Naive B cell (primary cell): Measurements from ENCODE around the gene ST3GAL5. TPM values are rescaled to one million over a fixed set of nuclear protein-coding genes. Genes with fewer than 3 reads are reported as not detected.
A peak's percentile ranks its signal among the peaks of the same experiment; 100 is the strongest.
"Not testable (repeated sequence)": the region's sequence is repeated elsewhere in the genome, so short reads cannot be mapped to it uniquely, and the experiment has no call there.

ENCODE experiments used
- ATAC-seq, 2 donors: fragments of 150-1000 bp; cut with Tn5 transposase; 2 replicates each; pipeline ENCODE4 v1.10.0; 2021; ENCODE audit warnings: low read depth in 2 of 2, mild to moderate bottlenecking in 2 of 2, moderate library complexity in 2 of 2
- DNase-seq: peaks from one replicate; pipeline ENCODE4 v3.0.0; 2022
- H3K27ac Mint-ChIP-seq, 6 donors: one replicate each; pipeline ENCODE4 v1.8.0; 2020 to 2022; ENCODE audit warnings: mild to moderate bottlenecking in 6 of 6, mixed read lengths in 6 of 6, moderate library complexity in 5 of 6, inconsistent platforms in 2 of 6
- H3K27me3 Mint-ChIP-seq, 3 donors: one replicate each; pipeline ENCODE4 v1.8.0; 2021 to 2022; ENCODE audit warnings: mixed read lengths in 3 of 3, mild to moderate bottlenecking in 1 of 3
- H3K36me3 Mint-ChIP-seq, 2 donors: one replicate each; pipeline ENCODE4 v1.8.0; 2020 to 2022; ENCODE audit warnings: mixed read lengths in 2 of 2, inconsistent platforms in 1 of 2, mild to moderate bottlenecking in 1 of 2
- H3K4me1 Mint-ChIP-seq, 3 donors: one replicate each; pipeline ENCODE4 v1.8.0; 2020 to 2022; ENCODE audit warnings: mixed read lengths in 3 of 3, inconsistent platforms in 1 of 3, mild to moderate bottlenecking in 1 of 3, moderate library complexity in 1 of 3
- H3K4me3 Mint-ChIP-seq, 8 donors: one replicate each; pipeline ENCODE4 v1.8.0; 2020 to 2022; ENCODE audit warnings: mild to moderate bottlenecking in 8 of 8, mixed read lengths in 8 of 8, moderate library complexity in 8 of 8, inconsistent platforms in 2 of 8
- H3K9me3 Mint-ChIP-seq, 7 donors: one replicate each; pipeline ENCODE4 v1.8.0; 2020 to 2022; ENCODE audit warnings: mixed read lengths in 7 of 7, mild to moderate bottlenecking in 5 of 7, inconsistent platforms in 2 of 7, moderate library complexity in 1 of 7
- polyA plus RNA-seq, 6 donors: library from polyadenylated mRNA; unstranded; fragments of 300-500 nt; fragmentation: Illumina TruSeq; gene quantifications; one replicate each; pipeline ENCODE4 v1.2.3, GENCODE V29; 2021; ENCODE audit warnings: low read depth in 6 of 6

ST3GAL5 gene
- polyA plus RNA-seq, 6 donors from 2014 or later, result 16.7 to 29.0 (median 20.9) TPM

DNA sequence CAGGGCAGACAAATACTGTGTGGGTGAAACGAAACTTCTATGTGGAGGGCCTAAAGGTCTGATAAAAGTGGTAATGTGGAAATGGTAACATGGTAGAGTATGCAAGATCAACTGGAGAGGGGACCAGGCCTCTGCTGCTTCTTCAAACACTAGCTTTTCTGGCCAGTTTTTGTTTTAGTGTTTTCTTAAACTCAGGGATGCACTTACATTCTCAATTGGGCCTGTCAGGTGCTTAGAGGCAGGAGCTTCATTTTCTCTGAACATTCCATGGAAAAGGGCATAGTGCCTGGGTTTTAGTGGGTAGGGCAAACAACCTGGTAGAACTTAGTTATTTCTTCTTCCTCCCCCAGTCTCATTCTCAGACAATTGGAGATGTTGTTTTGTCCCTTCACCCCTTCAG lies 10.5 kb upstream of the ST3GAL5 start:
- ATAC-seq (no peak), DNase-seq (no peak)
- H3K36me3 Mint-ChIP-seq, result peaks cover 11 to 24% of the 10 kb centered on the region in 2 donors
- H3K4me1 Mint-ChIP-seq, result peaks cover 0 to 11% (median 8%) of the 10 kb centered on the region in 3 donors
- peak overlapping the region in 1 of 6 donors; percentile 6 for H3K27ac Mint-ChIP-seq
- H3K27me3 Mint-ChIP-seq, result no peaks in the 10 kb centered on the region
- no peak overlapping the region for H3K4me3 Mint-ChIP-seq
- peaks cover 4 to 29% (median 6%) of the 10 kb centered on the region in 7 donors for H3K9me3 Mint-ChIP-seq

DNA sequence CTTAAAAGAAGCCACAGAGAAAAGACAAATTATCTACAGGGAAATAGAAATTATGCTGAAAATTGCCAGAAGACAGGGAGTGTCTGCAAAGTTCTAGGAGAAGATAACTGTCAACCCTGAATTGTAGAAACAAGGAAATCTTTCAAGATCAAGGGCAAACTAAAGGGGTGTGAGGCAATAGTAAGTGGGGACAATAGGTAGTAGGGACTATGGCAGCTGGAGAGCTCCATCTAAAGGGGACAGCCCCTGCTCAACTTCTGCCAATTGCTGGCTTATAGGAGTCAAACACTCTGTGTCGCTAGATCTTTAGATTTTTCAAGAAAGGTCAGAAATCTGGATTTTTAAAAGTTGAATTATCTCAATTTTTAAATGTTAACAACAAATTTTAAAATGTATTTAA lies 10.1 kb upstream of the ST3GAL5 start:
- H3K4me3 Mint-ChIP-seq, result no peak overlapping the region
- H3K4me1 Mint-ChIP-seq, result peaks cover 0 to 15% (median 10%) of the 10 kb centered on the region in 3 donors
- peak overlapping the region in 1 of 6 donors; percentile 6 for H3K27ac Mint-ChIP-seq
- no peaks in the 10 kb centered on the region for H3K27me3 Mint-ChIP-seq
- DNase-seq, result no peak
- ATAC-seq, result no peak
- H3K36me3 Mint-ChIP-seq, result peaks cover 14 to 28% of the 10 kb centered on the region in 2 donors
- peaks cover 4 to 32% (median 6%) of the 10 kb centered on the region in 7 donors for H3K9me3 Mint-ChIP-seq

DNA sequence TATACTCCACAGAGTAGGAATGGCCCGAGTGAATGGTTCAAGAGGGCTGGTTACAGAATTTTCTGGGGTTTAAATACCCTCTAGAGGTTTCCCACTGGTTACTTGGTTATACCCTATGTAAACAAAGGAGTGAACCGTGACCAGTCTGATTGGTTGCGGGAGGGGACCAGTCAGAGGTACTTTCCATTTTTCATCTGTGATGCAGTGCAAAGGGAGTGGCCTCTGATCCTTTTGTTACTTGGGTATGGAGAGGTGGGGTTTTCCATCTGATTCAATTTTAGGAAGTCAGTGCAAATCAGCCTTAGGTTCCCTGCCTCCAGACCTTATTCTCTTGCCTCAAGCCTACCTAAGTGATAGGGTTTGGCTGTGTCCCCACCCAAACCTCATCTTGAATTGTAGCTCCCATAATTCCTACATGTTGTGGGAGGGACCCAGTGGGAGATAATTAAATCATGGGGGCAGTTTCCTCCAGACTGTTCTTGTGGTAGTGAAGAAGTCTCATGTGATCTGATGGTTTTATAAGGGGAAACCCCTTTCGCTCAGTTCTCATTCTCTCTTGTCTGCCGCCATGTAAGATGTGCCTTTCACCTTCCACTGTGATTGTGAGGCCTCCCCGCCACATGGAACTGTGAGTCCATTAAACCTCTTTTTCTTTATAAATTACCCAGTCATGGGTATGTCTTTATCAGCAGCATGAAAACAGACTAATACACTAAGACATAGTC lies 5.9 kb upstream of the ST3GAL5 start:
- peak; percentile 60 to 83 for ATAC-seq
- DNase-seq, H3K4me3 Mint-ChIP-seq, H3K27me3 Mint-ChIP-seq: not testable (repeated sequence)
- H3K9me3 Mint-ChIP-seq, result peaks cover 4 to 32% (median 6%) of the 10 kb centered on the region in 7 donors
- peaks cover 23 to 37% (median 27%) of the 10 kb centered on the region in 3 donors for H3K4me1 Mint-ChIP-seq
- H3K27ac Mint-ChIP-seq, result peak overlapping the region in 1 of 6 donors; percentile 6
- H3K36me3 Mint-ChIP-seq, result peaks cover 8 to 28% of the 10 kb centered on the region in 2 donors

DNA sequence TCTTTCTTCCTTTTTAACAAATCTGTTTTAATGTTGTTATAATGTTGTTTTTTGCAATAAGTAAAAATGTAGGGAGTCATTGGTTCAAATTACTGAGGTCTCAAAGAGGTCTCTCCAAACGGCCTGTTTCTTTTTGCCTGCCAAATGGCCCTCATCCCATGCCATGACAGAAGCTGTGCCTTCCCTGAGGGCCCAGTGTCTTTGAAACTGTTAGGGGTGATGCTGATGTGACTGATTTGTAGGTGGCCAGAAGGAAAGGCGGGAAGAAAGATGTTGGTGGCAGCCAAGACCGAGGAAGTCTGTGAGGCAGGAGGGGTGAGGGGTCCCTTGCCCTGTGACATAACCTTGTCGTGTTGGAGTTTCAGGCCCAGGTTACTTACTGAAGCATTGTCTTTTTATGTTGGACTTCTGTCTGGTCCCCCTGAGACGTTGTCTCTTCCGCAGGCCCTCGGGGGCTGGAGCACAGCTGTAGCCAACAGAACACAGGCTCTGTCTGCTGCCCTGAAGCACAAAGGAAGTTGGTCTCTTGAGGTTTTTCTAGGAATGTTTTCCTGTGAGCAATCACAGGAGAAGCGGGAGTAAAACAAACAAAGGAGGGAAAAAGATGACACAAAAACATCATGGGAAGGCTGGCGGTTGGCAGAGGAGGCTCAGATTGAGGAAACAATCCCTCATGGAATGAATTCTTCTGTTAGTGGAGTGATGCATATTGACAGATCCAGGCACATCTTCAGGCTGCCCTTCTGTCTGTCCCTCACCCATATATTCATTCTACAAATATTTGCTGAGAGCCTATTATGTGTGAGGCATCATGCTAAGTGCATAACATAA lies 4.9 kb upstream of the ST3GAL5 start:
- H3K27ac Mint-ChIP-seq, result peak overlapping the region in 3 of 6 donors; percentile 7 to 82 (median 81)
- peaks cover 4 to 29% (median 6%) of the 10 kb centered on the region in 7 donors for H3K9me3 Mint-ChIP-seq
- peak overlapping the region in 2 of 8 donors; percentile 30 to 33 for H3K4me3 Mint-ChIP-seq
- DNase-seq (no peak), ATAC-seq (no peak)
- no peaks in the 10 kb centered on the region for H3K27me3 Mint-ChIP-seq
- peaks cover 8 to 24% of the 10 kb centered on the region in 2 donors for H3K36me3 Mint-ChIP-seq
- peaks cover 30 to 44% (median 34%) of the 10 kb centered on the region in 3 donors for H3K4me1 Mint-ChIP-seq

DNA sequence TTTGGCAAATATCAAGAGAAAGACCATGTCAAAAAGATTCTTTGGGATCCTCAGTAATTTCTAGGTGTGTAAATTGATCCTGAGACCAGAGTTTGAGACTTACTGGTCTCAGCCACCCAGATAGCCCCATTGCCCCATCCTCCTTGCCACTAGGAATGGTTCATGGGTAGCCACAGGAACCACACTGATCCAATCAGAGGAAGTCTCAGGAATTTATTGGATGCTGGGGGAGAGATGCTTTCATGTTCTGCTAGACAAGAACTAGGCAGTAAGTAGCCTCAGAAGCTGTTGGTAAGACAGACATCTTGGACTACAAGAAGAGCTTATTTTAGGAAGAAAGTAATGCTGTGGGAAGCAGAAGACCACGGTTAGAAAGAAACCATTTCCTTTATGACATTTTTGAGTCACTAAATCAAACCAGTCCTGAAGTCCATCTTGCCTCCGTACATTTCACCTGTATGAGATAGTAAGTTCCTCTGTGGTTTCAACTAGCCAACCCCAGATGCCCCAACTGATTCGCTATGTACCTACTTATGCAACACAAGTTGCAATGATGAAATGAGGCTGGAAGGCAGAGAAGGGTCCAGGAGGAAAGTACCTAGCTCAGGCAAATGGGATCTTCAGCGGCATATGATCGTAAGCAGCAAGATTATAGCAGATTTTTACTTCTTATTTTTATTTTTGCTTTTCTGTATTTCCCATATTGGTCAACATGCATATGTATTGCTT lies 3.6 kb upstream of the ST3GAL5 start:
- DNase-seq (no peak), ATAC-seq (no peak)
- Mint-ChIP-seq H3K4me1 (peaks cover 36 to 50% (median 37%) of the 10 kb centered on the region in 3 donors), H3K4me3 (peak overlapping the region in 1 of 8 donors; percentile 69), H3K27ac (peak overlapping the region in 2 of 6 donors; percentile 34 to 86), H3K27me3 (no peaks in the 10 kb centered on the region), H3K36me3 (peaks cover 8 to 17% of the 10 kb centered on the region in 2 donors), H3K9me3 (peaks cover 3 to 16% (median 5%) of the 10 kb centered on the region in 7 donors)

DNA sequence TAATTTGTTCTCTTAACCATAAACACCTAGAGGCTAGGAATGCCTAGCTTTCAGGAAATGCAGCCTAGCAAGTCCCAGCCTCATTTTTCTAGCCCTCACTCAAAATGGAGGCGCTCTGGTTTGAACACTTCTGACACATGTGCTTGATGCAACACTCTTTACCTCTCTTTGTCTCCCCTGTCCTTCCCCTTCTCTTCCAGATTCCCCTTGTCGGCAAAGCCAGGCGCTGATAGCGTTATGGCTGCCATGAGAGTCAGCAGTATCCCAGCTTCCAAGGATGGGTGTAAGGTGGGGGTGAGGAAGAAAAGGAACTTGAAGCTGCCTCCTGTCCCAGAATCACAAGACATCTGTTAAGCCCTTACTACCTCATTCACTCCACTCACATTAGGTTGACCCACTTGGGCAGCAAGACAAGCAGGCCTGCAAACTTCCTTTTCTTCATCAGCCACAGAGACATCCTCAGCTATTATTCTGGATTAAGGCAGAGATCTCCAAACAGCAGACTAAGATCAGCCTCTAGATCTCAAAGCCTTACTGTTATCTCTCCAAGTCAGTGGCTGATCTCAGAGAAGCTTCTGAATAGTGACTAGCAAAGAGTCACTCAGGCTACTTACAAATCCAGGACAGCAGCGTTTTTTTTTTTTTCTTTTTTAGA lies 1.9 kb upstream of the ST3GAL5 start:
- no peak for DNase-seq

DNA sequence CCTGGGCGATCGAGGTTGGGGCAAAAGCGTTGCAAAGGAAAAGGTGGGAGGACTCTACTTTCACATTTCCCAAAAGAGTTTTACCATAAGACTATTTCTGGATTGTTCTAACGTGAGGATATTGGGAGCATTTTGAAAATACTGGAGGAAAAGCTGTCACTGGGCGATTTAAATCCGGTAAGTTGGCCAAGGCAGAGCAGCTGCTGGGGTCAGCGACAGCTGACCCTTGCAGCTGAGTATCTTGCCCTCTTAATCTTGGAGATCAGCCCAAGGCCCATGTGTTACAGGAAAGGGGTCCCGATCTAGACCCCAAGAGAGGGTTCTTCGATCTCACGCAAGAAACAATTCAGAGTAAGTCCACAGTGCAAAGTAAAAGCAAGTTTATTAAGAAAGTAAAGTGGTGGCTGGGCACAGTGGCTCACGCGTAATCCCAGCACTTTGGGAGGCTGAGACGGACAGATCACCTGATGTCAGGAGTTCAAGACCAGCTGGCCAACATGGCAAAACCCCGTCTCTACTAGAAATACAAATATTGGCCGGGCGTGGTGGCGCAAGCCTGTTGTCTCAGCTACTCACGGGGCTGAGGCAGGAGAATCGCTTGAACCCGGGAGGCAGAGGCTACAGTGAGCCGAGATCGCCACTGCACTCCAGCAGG lies 964 bp upstream of the ST3GAL5 start:
- Mint-ChIP-seq H3K36me3 (peaks cover 4 to 9% of the 10 kb centered on the region in 2 donors), H3K4me1 (peaks cover 51 to 76% (median 59%) of the 10 kb centered on the region in 3 donors)

More for the DNA sequence above, 1.9 kb upstream of the ST3GAL5 start:
- no peaks in the 10 kb centered on the region for H3K27me3 Mint-ChIP-seq
- peaks cover 3 to 13% (median 5%) of the 10 kb centered on the region in 7 donors for H3K9me3 Mint-ChIP-seq
- H3K4me3 Mint-ChIP-seq, result peak overlapping the region; percentile 43 to 98 (median 82)
- peaks cover 8 to 17% of the 10 kb centered on the region in 2 donors for H3K36me3 Mint-ChIP-seq
- peaks cover 51 to 67% (median 52%) of the 10 kb centered on the region in 3 donors for H3K4me1 Mint-ChIP-seq
- peak overlapping the region in 4 of 6 donors; percentile 30 to 92 (median 48) for H3K27ac Mint-ChIP-seq
- no peak for ATAC-seq

DNA sequence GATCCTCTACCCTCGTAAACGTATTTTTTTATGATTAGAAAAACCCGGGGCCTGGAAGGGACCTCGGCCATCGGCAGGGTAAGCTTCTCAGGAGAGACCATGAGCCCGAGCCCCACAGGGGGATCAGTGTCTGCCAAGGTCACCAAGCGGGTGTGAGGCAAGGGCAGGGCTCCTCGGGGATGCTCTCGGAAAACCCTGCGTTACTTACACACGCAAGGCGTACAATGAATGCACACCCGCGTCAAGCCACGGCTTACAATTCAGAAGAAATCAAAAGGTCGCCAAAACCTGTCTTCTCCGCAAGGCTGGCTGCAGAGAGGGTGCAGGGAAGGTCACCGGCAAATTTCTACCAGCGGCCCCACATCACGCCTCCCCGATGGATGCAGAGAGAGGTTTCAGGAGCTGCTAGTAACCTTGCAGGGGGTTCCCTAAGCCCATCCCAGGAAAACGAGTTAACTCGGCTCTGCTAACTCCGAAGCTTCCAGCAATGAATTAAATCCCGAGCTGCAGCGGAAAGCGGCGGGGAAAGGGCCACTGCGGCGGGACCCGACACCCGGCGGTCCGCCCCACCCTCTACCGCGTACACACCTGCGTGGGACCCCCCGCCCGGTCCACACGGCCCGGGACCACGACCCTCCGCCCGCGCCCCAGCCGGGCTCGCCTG lies 638 bp downstream of the ST3GAL5 start:
- Mint-ChIP-seq H3K27me3 (no peaks in the 10 kb centered on the region), H3K4me1 (peaks cover 49 to 78% (median 72%) of the 10 kb centered on the region in 3 donors), H3K4me3 (peak overlapping the region; percentile 89 to 98 (median 95)), H3K27ac (peak overlapping the region; percentile 61 to 99 (median 98)), H3K36me3 (peaks cover 0 to 3% of the 10 kb centered on the region in 2 donors), H3K9me3 (peaks cover 0 to 2% (median 0%) of the 10 kb centered on the region in 7 donors)
- DNase-seq, result no peak
- ATAC-seq, result peak; percentile 6 to 15

More for the DNA sequence above, 964 bp upstream of the ST3GAL5 start:
- H3K9me3 Mint-ChIP-seq, result peaks cover 0 to 8% (median under 1%) of the 10 kb centered on the region in 7 donors
- H3K27me3 Mint-ChIP-seq, result no peaks in the 10 kb centered on the region
- DNase-seq (no peak), ATAC-seq (no peak)
- peak overlapping the region; percentile 92 to 99 (median 97) for H3K27ac Mint-ChIP-seq
- peak overlapping the region; percentile 93 to 98 (median 95) for H3K4me3 Mint-ChIP-seq

DNA sequence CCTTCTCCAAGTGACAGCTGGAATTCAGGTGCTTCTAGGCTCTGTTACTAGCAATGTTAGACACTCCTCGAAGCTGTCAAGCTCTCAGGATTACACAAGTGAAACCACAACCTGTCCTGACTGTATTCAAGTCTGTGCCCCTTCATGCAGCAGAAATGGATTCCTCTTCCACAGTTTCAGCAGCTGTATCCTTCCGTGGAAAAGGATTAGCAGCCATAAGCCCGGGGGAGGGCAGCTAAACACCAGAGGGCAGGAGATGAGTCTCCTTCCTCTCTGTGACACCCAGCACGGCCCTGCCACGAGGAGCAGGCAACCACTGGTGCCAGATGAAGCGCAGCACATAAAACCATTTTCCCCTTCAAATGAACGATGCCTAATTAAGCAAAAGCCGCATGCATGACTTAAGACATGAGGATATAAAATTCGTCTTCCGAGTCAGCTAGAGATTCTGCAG lies 1.2 kb downstream of the ST3GAL5 start:
- peak; percentile 67 for DNase-seq
- peaks cover 0 to 8% of the 10 kb centered on the region in 2 donors for H3K36me3 Mint-ChIP-seq
- ATAC-seq, result peak; percentile 43 to 44
- H3K27me3 Mint-ChIP-seq, result no peaks in the 10 kb centered on the region
- peak overlapping the region; percentile 61 to 99 (median 98) for H3K27ac Mint-ChIP-seq
- H3K4me1 Mint-ChIP-seq, result peaks cover 49 to 78% (median 72%) of the 10 kb centered on the region in 3 donors
- peaks cover 0 to 4% (median 0%) of the 10 kb centered on the region in 7 donors for H3K9me3 Mint-ChIP-seq
- H3K4me3 Mint-ChIP-seq, result peak overlapping the region; percentile 89 to 98 (median 95)

DNA sequence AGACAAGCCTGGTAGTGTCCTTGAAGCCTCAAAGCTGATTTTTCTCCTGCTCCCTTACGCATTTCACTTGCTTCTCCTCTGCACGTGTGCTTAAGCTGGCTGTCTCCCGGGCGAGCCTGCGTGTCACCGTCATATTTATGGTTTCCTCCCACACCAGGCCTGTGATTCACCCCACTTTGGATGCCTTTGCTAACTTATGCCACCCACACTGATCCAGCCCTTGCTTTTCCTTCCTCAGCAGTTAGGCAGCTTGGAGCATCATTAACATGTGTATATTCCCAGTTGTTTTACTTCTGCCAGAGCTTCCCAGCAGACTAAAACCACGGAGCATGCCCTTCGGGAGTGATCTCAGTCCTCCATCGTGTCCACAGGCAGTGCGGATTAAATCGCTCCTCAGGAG lies 2.2 kb downstream of the ST3GAL5 start:
- ATAC-seq (no peak), DNase-seq (no peak)
- peak overlapping the region; percentile 41 to 98 (median 94) for H3K4me3 Mint-ChIP-seq
- H3K27me3 Mint-ChIP-seq, result no peaks in the 10 kb centered on the region
- H3K9me3 Mint-ChIP-seq, result peaks cover 0 to 8% (median 1%) of the 10 kb centered on the region in 7 donors
- H3K4me1 Mint-ChIP-seq, result peaks cover 44 to 75% (median 66%) of the 10 kb centered on the region in 3 donors
- H3K36me3 Mint-ChIP-seq, result peaks cover 2 to 8% of the 10 kb centered on the region in 2 donors
- peak overlapping the region in 5 of 6 donors; percentile 61 to 98 (median 87) for H3K27ac Mint-ChIP-seq

DNA sequence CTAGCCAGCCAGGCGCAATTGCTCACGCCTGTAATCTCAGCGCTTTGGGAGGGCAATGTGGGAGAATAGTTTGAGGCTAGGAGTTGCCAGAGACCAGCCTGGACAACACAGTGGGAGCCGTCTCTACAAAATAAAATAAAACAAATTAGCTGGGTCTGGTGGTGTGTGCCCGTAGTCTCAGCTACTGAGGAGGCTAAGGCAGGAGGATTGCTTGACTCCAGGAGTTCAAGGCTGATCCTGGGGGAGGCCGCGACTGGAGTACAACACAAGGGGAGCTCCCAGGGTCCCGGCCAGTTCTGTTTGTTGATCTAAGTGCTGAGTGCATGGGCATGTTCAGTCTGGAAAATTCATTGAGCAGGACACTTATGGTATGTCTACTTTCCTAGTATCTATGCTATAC lies 2.6 kb downstream of the ST3GAL5 start:
- Mint-ChIP-seq H3K4me3 (peak overlapping the region in 7 of 8 donors; percentile 48 to 98 (median 95)), H3K27ac (peak overlapping the region in 5 of 6 donors; percentile 61 to 98 (median 87)), H3K27me3 (no peaks in the 10 kb centered on the region), H3K9me3 (peaks cover 4 to 12% (median 6%) of the 10 kb centered on the region in 7 donors), H3K4me1 (peaks cover 48 to 79% (median 71%) of the 10 kb centered on the region in 3 donors), H3K36me3 (peaks cover 7 to 13% of the 10 kb centered on the region in 2 donors)
- DNase-seq (no peak), ATAC-seq (no peak)
